Liver (tissue), 2 donors: ENCODE results near the gene PC.

Experiments
- CTCF ChIP-seq: fragments of 150-350 bp; IDR thresholded peaks from 2 replicates; pipeline ENCODE4 v1.5.1; 2017; ENCODE audit warnings: improper control_type of control experiment, low read depth, low read length; ENCODE audit not compliant: missing input control
- MAX ChIP-seq: IDR thresholded peaks from 2 replicates; pipeline ENCODE4 v1.6.1; 2016; ENCODE audit warnings: antibody characterized with exemption
- REST ChIP-seq: IDR thresholded peaks from 2 replicates; pipeline ENCODE4 v1.6.1; 2016; ENCODE audit warnings: antibody characterized with exemption, mild to moderate bottlenecking
- donor health status: healthy.

- TF ChIP-seq CTCF (no peak), REST (no peak), MAX (no peak)
These were observed 93.1 kb downstream of the PC start for GRCh38 chr11:66864924-66865697.
